ENCODE data around the gene PLEKHH1. TPM values are rescaled to one million over a fixed set of nuclear protein-coding genes. Genes with fewer than 3 reads are reported as not detected.

The PLEKHH1 gene
- total and polyA plus RNA-seq, 2 of the 8 experiments (the other 6 are each of a cell fraction or from before 2014, with no cell fraction given): 28.3 to 33.3 TPM

DNA sequence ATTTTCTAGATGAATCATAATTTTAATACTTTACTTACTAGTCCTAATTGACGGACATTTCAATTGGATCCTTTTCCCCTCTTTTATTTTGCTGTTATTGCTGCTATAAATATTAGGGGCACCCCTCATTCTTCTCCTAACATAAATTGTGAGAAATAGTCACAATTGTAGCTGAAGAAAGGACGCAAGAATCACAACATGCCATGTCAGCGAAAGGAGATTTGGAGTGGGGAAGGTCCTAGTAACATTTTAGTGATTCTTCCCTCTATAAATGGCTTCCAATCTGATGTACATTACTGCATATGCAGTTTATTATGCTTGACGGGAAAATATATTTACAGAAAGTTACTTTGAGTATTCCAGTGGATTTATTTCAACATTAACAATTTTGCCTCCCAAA is 7.7 kb upstream of the PLEKHH1 start:
- Histone ChIP-seq H4K5ac (ENCODE audit: insufficient read length, low read depth, low read length) (no peak overlapping the region), H3K18ac (ENCODE audit: extremely low read depth, low read length) (no peak overlapping the region), H2BK12ac (ENCODE audit: low read depth, low read length) (no peak overlapping the region), H3K27ac (ENCODE audit: low read depth, low read length) (no peak overlapping the region), H3K36me3 (ENCODE audit: control insufficient read depth in 2 of 4, insufficient read depth in 4 of 4, low read length in 3 of 4) (no peaks in the 10 kb centered on the region), H3K79me1 (ENCODE audit: low read depth, low read length) (no peaks in the 10 kb centered on the region), H3K56ac (replicated peaks; ENCODE audit: insufficient read length, low read depth, low read length) (no peak overlapping the region), H2AFZ (ENCODE audit: low read length) (no peak overlapping the region), H2BK20ac (ENCODE audit: low read length) (no peak overlapping the region), H3K9me3 (ENCODE audit: insufficient read depth in 2 of 2, low read depth in 1 of 2, low read length in 1 of 2) (no peaks in the 10 kb centered on the region), H4K8ac (ENCODE audit: extremely low read depth, insufficient read depth, low read length) (no peak overlapping the region), H2BK5ac (ENCODE audit: low read depth, low read length) (no peak overlapping the region), H3K4me1 (replicated peaks in 1 of 4; ENCODE audit: control insufficient read depth in 3 of 4, insufficient read depth in 4 of 4, low read length in 3 of 4) (no peaks in the 10 kb centered on the region; a peak in 1 of 7 replicates), H3K23ac (ENCODE audit: insufficient read length) (no peak overlapping the region), H3K79me2 (ENCODE audit: control insufficient read depth in 1 of 2, insufficient read depth in 2 of 2, low read length in 2 of 2) (no peaks in the 10 kb centered on the region), H3K4me2 (ENCODE audit: insufficient read depth in 1 of 2, low read depth in 2 of 2, low read length in 2 of 2) (no peak overlapping the region), H3K4ac (replicated peaks; ENCODE audit: insufficient read length, low read depth, low read length) (no peak overlapping the region), H3K14ac (ENCODE audit: insufficient read length) (no peak overlapping the region), H2AK5ac (ENCODE audit: low read depth, low read length) (no peak overlapping the region), H4K91ac (replicated peaks; ENCODE audit: insufficient read length, low read length) (no peak overlapping the region), H3K27me3 (replicated peaks in 1 of 4; ENCODE audit: control insufficient read depth in 3 of 4, extremely low read depth in 1 of 4, insufficient read depth in 3 of 4, low read length in 3 of 4) (no peaks in the 10 kb centered on the region), H2BK15ac (ENCODE audit: low read length) (no peak overlapping the region), H3K4me3 (ENCODE audit: extremely low read depth in 1 of 4, insufficient read depth in 2 of 4, low read depth in 3 of 4, low read length in 4 of 4) (no peak overlapping the region), H3K23me2 (ENCODE audit: low read depth, low read length) (no peaks in the 10 kb centered on the region), H4K20me1 (replicated peaks in 1 of 2; ENCODE audit: control insufficient read depth in 1 of 2, insufficient read depth in 2 of 2, low read length in 2 of 2) (no peaks in the 10 kb centered on the region), H2BK120ac (replicated peaks; ENCODE audit: low read depth, low read length) (no peak overlapping the region), H3K9ac (replicated peaks in 1 of 4; ENCODE audit: extremely low read depth in 1 of 4, low read depth in 3 of 4, low read length in 3 of 4) (no peak overlapping the region)
- TF ChIP-seq, protein P1, sequence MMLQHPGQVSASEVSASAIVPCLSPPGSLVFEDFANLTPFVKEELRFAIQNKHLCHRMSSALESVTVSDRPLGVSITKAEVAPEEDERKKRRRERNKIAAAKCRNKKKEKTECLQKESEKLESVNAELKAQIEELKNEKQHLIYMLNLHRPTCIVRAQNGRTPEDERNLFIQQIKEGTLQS (IDR thresholded peaks at IDR 0.05; ENCODE audit: insufficient read depth, low read depth, low read length): no peak
- TF ChIP-seq CHD1 (IDR thresholded peaks at IDR 0.05; ENCODE audit: low read depth, low read length) (no peak), RNF2 (IDR thresholded peaks at IDR 0.05; ENCODE audit: borderline replicate concordance, low read depth, low read length, missing control alignments, poor library complexity, severe bottlenecking) (no peak)
- no peak for FAIRE-seq
- 87% methylated on average over 4 of the region's 4 CpGs; no CpG with 5 or more reads in 1 of the 2 experiments for WGBS, 2 experiments (ENCODE audit: extremely low coverage in 1 of 2, insufficient coverage in 1 of 2, insufficient read length in 1 of 2, insufficient replicate concordance in 2 of 2, low coverage in 1 of 2, low lambda C conversion rate in 2 of 2, missing lambda C conversion rate in 1 of 2)
- ChIA-PET POLR2A (ENCODE audit: partially characterized antibody) (no interaction called here), CTCF (ENCODE audit: partially characterized antibody) (interaction anchor here (0.8 to 43.6 kb wide), 16 partner anchors 11 to 179 kb away, joined by 3 to 924 read pairs (median 18); partner anchors contain the start of gene RDH11)
- no peak for DNase-seq (ENCODE audit: low read depth in 1 of 2, low spot score in 2 of 2)
